Esophagus muscularis mucosa (tissue), 4 donors: Measurements from ENCODE around the gene SCRG1. TPM values are rescaled to one million over a fixed set of nuclear protein-coding genes. Genes with fewer than 3 reads are reported as not detected.

Experiments used
- DNase-seq: peaks from one replicate; pipeline ENCODE4 v3.0.0-alpha.2; 2017; ENCODE audit errors: extremely low spot score
- H3K27ac ChIP-seq, 4 donors: fragments of 200-600 bp; sonication (generic); replicated peaks in 1 of 4; 1 replicate in 3 of 4; 2 replicates in 1 of 4; pipeline ENCODE4 v1.5.1; 2016 to 2019; ENCODE audit warnings: mild to moderate bottlenecking in 1 of 4
- H3K27me3 ChIP-seq, 4 donors: fragments of 200-600 bp; sonication (generic); one replicate each; pipeline versions ENCODE4 v1.5.1 to v1.6.0; 2016 to 2019
- H3K36me3 ChIP-seq, 4 donors: fragments of 200-600 bp; sonication (generic); one replicate each; pipeline ENCODE4 v1.5.1; 2016 to 2019
- H3K4me1 ChIP-seq, 4 donors: fragments of 200-600 bp; sonication (generic); one replicate each; pipeline ENCODE4 v1.5.1; 2016 to 2019
- H3K4me3 ChIP-seq, 4 donors: fragments of 200-600 bp; sonication (generic); 1 replicate in 2 of 4; 2 replicates in 2 of 4; pipeline ENCODE4 v1.5.1; 2016 to 2019; ENCODE audit warnings: mild to moderate bottlenecking in 4 of 4, moderate library complexity in 1 of 4
- H3K9me3 ChIP-seq, 4 donors: fragments of 200-600 bp; sonication (generic); 1 replicate in 3 of 4; 2 replicates in 1 of 4; pipeline ENCODE4 v1.5.1; 2016 to 2019
- CTCF ChIP-seq, 3 experiments: fragments of 200-600 bp in 2 of 3; fragments of 450-650 bp in 1 of 3; sonication (generic) in 2 of 3; IDR thresholded peaks; one replicate each; pipeline ENCODE4 v1.5.1; 2017 to 2019; ENCODE audit warnings: antibody characterized with exemption in 3 of 3, mild to moderate bottlenecking in 2 of 3, moderate library complexity in 1 of 3
- EP300 ChIP-seq: sonication (generic); formaldehyde crosslinking; IDR thresholded peaks from one replicate; pipeline ENCODE4 v1.6.1; 2017; ENCODE audit warnings: antibody characterized with exemption
- POLR2A ChIP-seq: fragments of 450-650 bp; IDR thresholded peaks from one replicate; pipeline ENCODE4 v1.6.1; 2017; ENCODE audit warnings: antibody characterized with exemption, moderate library complexity, mild to moderate bottlenecking, low read depth
- POLR2AphosphoS5 ChIP-seq, 2 donors: sonication (generic); formaldehyde crosslinking; IDR thresholded peaks; one replicate each; pipeline ENCODE4 v1.6.1; 2017; ENCODE audit warnings: antibody characterized with exemption in 2 of 2
- WGBS: methylation state at CpG from one replicate; pipeline ENCODE4 v1.1.5; 2018; 5-methylcytosine and 5-hydroxymethylcytosine counted together
- intact Hi-C: fragments of 100-400 bp; cut with DNase I; formaldehyde crosslinking; loops from one replicate; pipeline ENCODE4 v1.15.1; 2023
- total RNA-seq, 4 donors: library from RNA; depleted of rRNA; stranded (reverse); fragments of >200 nt; gene quantifications; one replicate each; pipeline versions ENCODE4 v1.1.0 to v1.2.1, GENCODE V29; 2016

The SCRG1 gene
- total RNA-seq, 4 donors from 2014 or later: 2.3 to 3.0 (median 2.7) TPM

GRCh38 chr4:173401063-173401462, 2.1 kb upstream of the SCRG1 start:
- Histone ChIP-seq H3K4me3 (no peak overlapping the region), H3K9me3 (no peaks in the 10 kb centered on the region), H3K27me3 (no peaks in the 10 kb centered on the region), H3K27ac (no peak overlapping the region), H3K36me3 (peaks cover 0 to 29% (median 7%) of the 10 kb centered on the region in 4 donors), H3K4me1 (peaks cover 0 to 29% (median 25%) of the 10 kb centered on the region in 4 donors)
- no peak for DNase-seq
- WGBS: 90% methylated on average over 4 of the region's 4 CpGs
- intact Hi-C loops: no loop called here
- no peak for TF ChIP-seq POLR2AphosphoS5 (IDR thresholded peaks at IDR 0.05)
- TF ChIP-seq EP300: no peak
- no peak for TF ChIP-seq POLR2A
- TF ChIP-seq CTCF (IDR thresholded peaks at IDR 0.05): no peak

GRCh38 chr4:173398220-173398619, 696 bp downstream of the SCRG1 start:
- H3K36me3 ChIP-seq: peaks cover 0 to 8% (median under 1%) of the 10 kb centered on the region in 4 donors
- peaks cover 0 to 29% (median 25%) of the 10 kb centered on the region in 4 donors for H3K4me1 ChIP-seq
- H3K27me3 ChIP-seq: no peaks in the 10 kb centered on the region
- peak overlapping the region in 1 of 4 donors; percentile 13 for H3K4me3 ChIP-seq
- intact Hi-C loops: no loop called here
- DNase-seq: no peak
- H3K27ac ChIP-seq: peak overlapping the region in 3 of 4 donors; percentile 25 to 60 (median 44)
- TF ChIP-seq CTCF (IDR thresholded peaks at IDR 0.05) (no peak), EP300 (no peak), POLR2A (no peak), POLR2AphosphoS5 (IDR thresholded peaks at IDR 0.05) (no peak)
- H3K9me3 ChIP-seq: no peaks in the 10 kb centered on the region

DNA sequence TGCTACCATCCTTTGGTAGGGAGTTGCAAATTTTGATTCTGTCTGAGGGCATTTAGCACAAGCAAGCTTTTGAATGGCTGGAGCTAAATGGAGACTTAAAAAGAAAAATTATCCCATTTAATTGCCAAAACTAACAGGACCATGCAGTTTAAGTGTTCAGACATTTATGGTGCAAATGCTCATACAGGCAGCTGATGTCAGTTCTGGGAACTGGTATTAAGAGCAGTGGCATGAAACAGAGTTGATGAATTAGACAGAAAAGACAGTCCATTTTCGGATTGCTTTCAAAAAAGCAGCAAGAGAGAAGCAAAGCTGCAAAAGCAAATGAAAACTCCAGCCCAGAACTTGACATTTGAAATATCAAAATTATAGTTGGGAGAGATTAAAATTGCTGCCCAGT, 1.3 kb downstream of the SCRG1 start:
- H3K4me3 ChIP-seq: no peak overlapping the region
- 50% methylated on average over 1 of the region's 1 CpG for WGBS
- no peak for DNase-seq
- peak overlapping the region in 3 of 4 donors; percentile 25 to 60 (median 44) for H3K27ac ChIP-seq
- H3K36me3 ChIP-seq: peaks cover 0 to 9% (median 4%) of the 10 kb centered on the region in 4 donors
- no peak for TF ChIP-seq EP300
- no peak for TF ChIP-seq POLR2AphosphoS5 (IDR thresholded peaks at IDR 0.05)
- no peak for TF ChIP-seq POLR2A
- TF ChIP-seq CTCF (IDR thresholded peaks at IDR 0.05): no peak
- H3K27me3 ChIP-seq: no peaks in the 10 kb centered on the region
- intact Hi-C loops: no loop called here
- peaks cover 0 to 29% (median 25%) of the 10 kb centered on the region in 4 donors for H3K4me1 ChIP-seq
- H3K9me3 ChIP-seq: no peaks in the 10 kb centered on the region

DNA sequence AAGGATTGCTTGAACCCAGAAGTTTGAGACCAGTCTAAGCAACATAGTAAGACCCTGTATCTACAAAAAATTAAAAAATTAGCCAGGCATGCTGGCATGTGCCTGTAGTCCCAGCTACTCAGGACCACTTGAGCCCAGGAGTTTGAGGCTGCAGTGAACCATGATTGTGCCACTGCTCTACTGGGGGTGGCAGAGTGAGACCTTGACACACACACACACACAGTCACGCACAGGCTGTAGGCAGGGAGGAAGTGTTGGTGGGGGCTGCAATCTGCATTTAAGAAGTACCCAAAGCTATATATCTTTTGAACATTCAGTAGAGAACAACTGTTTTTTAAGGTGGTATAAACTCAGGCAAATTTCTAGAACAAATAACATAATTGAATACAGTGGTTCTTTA, 7.2 kb downstream of the SCRG1 start:
- H3K9me3 ChIP-seq: no peaks in the 10 kb centered on the region
- H3K27ac ChIP-seq: no peak overlapping the region
- WGBS: 100% methylated on average over 1 of the region's 1 CpG
- H3K36me3 ChIP-seq: peaks cover 0 to 29% (median 10%) of the 10 kb centered on the region in 4 donors
- TF ChIP-seq POLR2AphosphoS5 (IDR thresholded peaks at IDR 0.05) (no peak), EP300 (no peak), POLR2A (no peak), CTCF (IDR thresholded peaks at IDR 0.05) (no peak)
- H3K27me3 ChIP-seq: no peaks in the 10 kb centered on the region
- H3K4me3 ChIP-seq: no peak overlapping the region
- intact Hi-C loops: no loop called here
- DNase-seq: no peak
- peaks cover 0 to under 1% (median 0%) of the 10 kb centered on the region in 4 donors for H3K4me1 ChIP-seq

GRCh38 chr4:173386751-173387150, 12.2 kb downstream of the SCRG1 start:
- no peak for TF ChIP-seq CTCF (IDR thresholded peaks at IDR 0.05)
- no peak for TF ChIP-seq EP300
- no peak for TF ChIP-seq POLR2A
- no peak for TF ChIP-seq POLR2AphosphoS5 (IDR thresholded peaks at IDR 0.05)
- intact Hi-C loops: no loop called here
- no peak overlapping the region for H3K4me3 ChIP-seq
- peaks cover 0 to 11% (median 4%) of the 10 kb centered on the region in 4 donors for H3K36me3 ChIP-seq
- H3K4me1 ChIP-seq: peaks cover under 1 to 8% (median 6%) of the 10 kb centered on the region in 4 donors
- H3K27ac ChIP-seq: no peak overlapping the region
- H3K27me3 ChIP-seq: no peaks in the 10 kb centered on the region
- DNase-seq: no peak
- no peaks in the 10 kb centered on the region for H3K9me3 ChIP-seq
